Keratinocyte (primary cell): ENCODE results near the gene SWSAP1. TPM values are rescaled to one million over a fixed set of nuclear protein-coding genes. Genes with fewer than 3 reads are reported as not detected.

Source experiments
- DNase-seq: peaks from one replicate; pipeline ENCODE4 v3.0.0-alpha.2; 2011; ENCODE audit warnings: low read depth, missing footprints, low spot score
- FAIRE-seq: peaks from 2 replicates; lab custom pipeline; 2011; peaks lifted over from hg19 to GRCh38; lab: Jason Lieb, UNC
- H2AFZ ChIP-seq: 2 replicates; pipeline ENCODE4 v1.6.0; 2012; ENCODE audit warnings: low read length, control low read depth, inconsistent platforms; ENCODE audit not compliant: control insufficient read depth
- H3K27ac ChIP-seq: 2 replicates; pipeline ENCODE4 v1.5.1; 2011; ENCODE audit warnings: low read length; ENCODE audit not compliant: control insufficient read depth, insufficient read depth
- H3K27me3 ChIP-seq: 3 replicates; pipeline ENCODE4 v1.6.0; 2011; ENCODE audit warnings: low read length; ENCODE audit not compliant: control insufficient read depth, insufficient read depth; ENCODE audit errors: extremely low read depth
- H3K36me3 ChIP-seq, 2 experiments: 2 replicates in 1 of 2; 3 replicates in 1 of 2; pipeline ENCODE4 v1.5.1; 2011; ENCODE audit warnings: low read length in 2 of 2, mild to moderate bottlenecking in 1 of 2; ENCODE audit not compliant: control insufficient read depth in 2 of 2, insufficient read depth in 2 of 2; ENCODE audit errors: extremely low read depth in 1 of 2
- H3K4me1 ChIP-seq: 3 replicates; pipeline ENCODE4 v1.5.1; 2011; ENCODE audit warnings: low read length; ENCODE audit not compliant: control insufficient read depth, insufficient read depth; ENCODE audit errors: extremely low read depth
- H3K4me2 ChIP-seq: 3 replicates; pipeline ENCODE4 v1.6.0; 2011; ENCODE audit warnings: low read depth, low read length; ENCODE audit not compliant: control insufficient read depth, insufficient read depth; ENCODE audit errors: extremely low read depth
- H3K4me3 ChIP-seq, 3 experiments: fragments of 200-600 bp in 1 of 3; sonication (generic) in 1 of 3; 2 replicates in 2 of 3; 3 replicates in 1 of 3; pipeline ENCODE4 v1.5.1; 2011 to 2016; ENCODE audit warnings: low read length in 3 of 3, mild to moderate bottlenecking in 3 of 3, control low read depth in 2 of 3, inconsistent platforms in 1 of 3, low read depth in 1 of 3, mixed read lengths in 1 of 3, mixed run types in 1 of 3, moderate library complexity in 1 of 3; ENCODE audit not compliant: control insufficient read depth in 2 of 3, insufficient read depth in 2 of 3; ENCODE audit errors: extremely low read depth in 1 of 3
- H3K79me2 ChIP-seq: 2 replicates; pipeline ENCODE4 v1.6.0; 2012; ENCODE audit warnings: low read length; ENCODE audit not compliant: control insufficient read depth, insufficient read depth
- H3K9ac ChIP-seq: 3 replicates; pipeline ENCODE4 v1.6.0; 2011; ENCODE audit warnings: low read length; ENCODE audit not compliant: control insufficient read depth, insufficient read depth; ENCODE audit errors: extremely low read depth
- H3K9me1 ChIP-seq: 3 replicates; pipeline ENCODE4 v1.6.0; 2011; ENCODE audit warnings: low read length; ENCODE audit not compliant: control insufficient read depth, insufficient read depth; ENCODE audit errors: extremely low read depth
- H3K9me3 ChIP-seq: 2 replicates; pipeline ENCODE4 v1.5.1; 2012; ENCODE audit warnings: low read depth, low read length; ENCODE audit not compliant: control insufficient read depth
- H4K20me1 ChIP-seq: 3 replicates; pipeline ENCODE4 v1.6.0; 2011; ENCODE audit warnings: low read length; ENCODE audit not compliant: control insufficient read depth, insufficient read depth; ENCODE audit errors: extremely low read depth
- EZH2 ChIP-seq: IDR thresholded peaks from one replicate; pipeline ENCODE4 v1.6.1; 2012; ENCODE audit warnings: inconsistent platforms, mild to moderate bottlenecking, low read length, moderate library complexity
- dilution Hi-C: fragments of 300-500 bp; cut with MboI; formaldehyde crosslinking; loops from one replicate; pipeline ENCODE4 v1.7.0; 2020; ENCODE audit warnings: low sequenced_read_pairs; ENCODE audit not compliant: extremely low pct_ligation_motif_present
- polyA plus RNA-seq, 5 experiments: library from polyadenylated mRNA; depleted of rRNA in 3 of 5; stranded (reverse) in 3 of 5; stranded (forward) in 1 of 5; unstranded in 1 of 5; fragments of >200 nt; gene quantifications; 1 replicate in 1 of 5; 2 replicates in 3 of 5; 3 replicates in 1 of 5; pipeline versions ENCODE4 v1.2.1 to v1.2.3, GENCODE V29; 2011 to 2012; ENCODE audit warnings: missing spikeins in 2 of 5, low read depth in 1 of 5, low replicate concordance in 1 of 5
- TF ChIP-seq, protein P1 (sequence below), 3 experiments: IDR thresholded peaks in 1 of 3; conservative IDR thresholded peaks in 1 of 3; optimal IDR thresholded peaks in 1 of 3; 2 replicates in 2 of 3; 3 replicates in 1 of 3; pipeline versions ENCODE3 to v1.5.1; 2011; ENCODE audit warnings: low read length in 3 of 3, mild to moderate bottlenecking in 3 of 3, moderate library complexity in 2 of 3, control low read depth in 1 of 3, inconsistent platforms in 1 of 3; ENCODE audit not compliant: insufficient read depth in 2 of 3; ENCODE audit errors: extremely low read depth in 1 of 3

Gene SWSAP1
- polyA plus RNA-seq, 1 donor (not counting 4 experiments of a cell fraction or from before 2014, with no cell fraction given) = 2.1 TPM

GRCh38 chr19:11346104-11346940 is 28.1 kb upstream of the SWSAP1 start, which contains the start of the genes CCDC159 and TMEM205:
Gene CCDC159, plus strand, starts transcription at chr19:11346519. Its CDS starts 88 bp downstream, at chr19:11346607.
Gene TMEM205, minus strand, starts transcription at chr19:11346268. Its CDS starts 649 bp downstream, at chr19:11345619.
- peak within 1 kb of the TSS; percentile 66 to 91 (median 84) for H3K4me3 ChIP-seq
- FAIRE-seq (peak; percentile 92), DNase-seq (peak; percentile 98)
- H4K20me1 ChIP-seq = no peaks in the 10 kb centered on the region
- H3K27ac ChIP-seq = peak within 1 kb of the TSS; percentile 95
- TF ChIP-seq EZH2 = no peak
- TF ChIP-seq, protein P1, sequence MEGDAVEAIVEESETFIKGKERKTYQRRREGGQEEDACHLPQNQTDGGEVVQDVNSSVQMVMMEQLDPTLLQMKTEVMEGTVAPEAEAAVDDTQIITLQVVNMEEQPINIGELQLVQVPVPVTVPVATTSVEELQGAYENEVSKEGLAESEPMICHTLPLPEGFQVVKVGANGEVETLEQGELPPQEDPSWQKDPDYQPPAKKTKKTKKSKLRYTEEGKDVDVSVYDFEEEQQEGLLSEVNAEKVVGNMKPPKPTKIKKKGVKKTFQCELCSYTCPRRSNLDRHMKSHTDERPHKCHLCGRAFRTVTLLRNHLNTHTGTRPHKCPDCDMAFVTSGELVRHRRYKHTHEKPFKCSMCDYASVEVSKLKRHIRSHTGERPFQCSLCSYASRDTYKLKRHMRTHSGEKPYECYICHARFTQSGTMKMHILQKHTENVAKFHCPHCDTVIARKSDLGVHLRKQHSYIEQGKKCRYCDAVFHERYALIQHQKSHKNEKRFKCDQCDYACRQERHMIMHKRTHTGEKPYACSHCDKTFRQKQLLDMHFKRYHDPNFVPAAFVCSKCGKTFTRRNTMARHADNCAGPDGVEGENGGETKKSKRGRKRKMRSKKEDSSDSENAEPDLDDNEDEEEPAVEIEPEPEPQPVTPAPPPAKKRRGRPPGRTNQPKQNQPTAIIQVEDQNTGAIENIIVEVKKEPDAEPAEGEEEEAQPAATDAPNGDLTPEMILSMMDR (optimal IDR thresholded peaks at IDR 0.05 in 1 of 3, IDR thresholded peaks at IDR 0.05 in 1 of 3, conservative IDR thresholded peaks at IDR 0.05 in 1 of 3; ENCODE audit: extremely low read depth in 1 of 3, insufficient read depth in 2 of 3, low read length in 3 of 3) = peak in 1 of 3 experiments; percentile 24
- peak within 1 kb of the TSS; percentile 60 for H3K4me2 ChIP-seq
- peaks cover 4% of the 10 kb centered on the region for H3K9me1 ChIP-seq
- H3K79me2 ChIP-seq = no peaks in the 10 kb centered on the region
- H3K27me3 ChIP-seq = no peaks in the 10 kb centered on the region
- dilution Hi-C loops = no loop called here
- peaks cover 23% of the 10 kb centered on the region for H3K4me1 ChIP-seq
- no peaks in the 10 kb centered on the region for H3K9me3 ChIP-seq
- H2AFZ ChIP-seq = peak within 1 kb of the TSS; percentile 95
- H3K9ac ChIP-seq = peak within 1 kb of the TSS; percentile 93
- peaks cover 3 to 6% of the 10 kb centered on the region in 2 experiments for H3K36me3 ChIP-seq

GRCh38 chr19:11347546-11348039 is 26.9 kb upstream of the SWSAP1 start:
- H3K4me3 ChIP-seq = no peak overlapping the region
- no peaks in the 10 kb centered on the region for H3K27me3 ChIP-seq
- H3K27ac ChIP-seq = no peak overlapping the region
- H3K9ac ChIP-seq = no peak overlapping the region
- H3K4me1 ChIP-seq = peaks cover 23% of the 10 kb centered on the region
- H3K4me2 ChIP-seq = no peak overlapping the region
- H3K79me2 ChIP-seq = no peaks in the 10 kb centered on the region
- dilution Hi-C loops = no loop called here
- peaks cover 4% of the 10 kb centered on the region for H3K9me1 ChIP-seq
- DNase-seq = no peak
- H2AFZ ChIP-seq = no peak overlapping the region
- FAIRE-seq = no peak
- no peaks in the 10 kb centered on the region for H4K20me1 ChIP-seq
- TF ChIP-seq EZH2 = no peak
- TF ChIP-seq, protein P1 (optimal IDR thresholded peaks at IDR 0.05 in 1 of 3, IDR thresholded peaks at IDR 0.05 in 1 of 3, conservative IDR thresholded peaks at IDR 0.05 in 1 of 3; ENCODE audit: extremely low read depth in 1 of 3, insufficient read depth in 2 of 3, low read length in 3 of 3) = no peak
- H3K9me3 ChIP-seq = no peaks in the 10 kb centered on the region
- H3K36me3 ChIP-seq = peaks cover 0 to under 1% of the 10 kb centered on the region in 2 experiments
